Body of pancreas (tissue), 4 donors: Measurements from ENCODE around the gene CD6. TPM values are rescaled to one million over a fixed set of nuclear protein-coding genes. Genes with fewer than 3 reads are reported as not detected.

Experiments used
- ATAC-seq: fragments of 150-250 bp; one replicate; pipeline ENCODE4 v1.9.1; 2016
- DNase-seq, 4 donors: peaks; one replicate each; pipeline ENCODE4 v3.0.0-alpha.2; 2019
- H3K27ac ChIP-seq, 4 donors: fragments of 200-600 bp; sonication (generic); 1 replicate in 3 of 4; 2 replicates in 1 of 4; pipeline versions ENCODE4 v1.5.1 to v1.6.1; 2016 to 2019; ENCODE audit warnings: mild to moderate bottlenecking in 1 of 4, mixed read lengths in 1 of 4, moderate library complexity in 1 of 4
- H3K27me3 ChIP-seq, 2 donors: fragments of 200-600 bp; sonication (generic); one replicate each; pipeline ENCODE4 v1.6.0; 2016; ENCODE audit warnings: mild to moderate bottlenecking in 1 of 2
- H3K36me3 ChIP-seq, 2 donors: fragments of 200-600 bp; sonication (generic); replicated peaks in 1 of 2; 2 replicates each; pipeline ENCODE4 v1.5.1; 2016; ENCODE audit warnings: low read depth in 2 of 2; ENCODE audit not compliant: insufficient read depth in 1 of 2
- H3K4me1 ChIP-seq: fragments of 200-600 bp; sonication (generic); one replicate; pipeline ENCODE4 v1.6.0; 2016
- H3K4me3 ChIP-seq, 2 donors: fragments of 200-600 bp; sonication (generic); 1 replicate in 1 of 2; 2 replicates in 1 of 2; pipeline ENCODE4 v1.5.1; 2016 to 2019
- H3K9me3 ChIP-seq, 3 donors: fragments of 200-600 bp; sonication (generic); 1 replicate in 2 of 3; 2 replicates in 1 of 3; pipeline ENCODE4 v1.5.1; 2016
- POLR2A ChIP-seq, 3 donors: fragments of 450-650 bp; IDR thresholded peaks; one replicate each; pipeline ENCODE4 v1.6.1; 2016; ENCODE audit warnings: antibody characterized with exemption in 3 of 3, mild to moderate bottlenecking in 2 of 3
- WGBS, 2 donors: methylation state at CpG; one replicate each; pipeline ENCODE4 v1.1.5; 2017; 5-methylcytosine and 5-hydroxymethylcytosine counted together
- intact Hi-C: fragments of 100-400 bp; cut with DNase I; formaldehyde crosslinking; loops from one replicate; pipeline ENCODE4 v1.15.1; 2023
- total RNA-seq, 2 donors: library from RNA; depleted of rRNA; stranded (reverse); fragments of >200 nt; gene quantifications; one replicate each; pipeline ENCODE4 v1.1.0, GENCODE V29; 2016
- TF ChIP-seq, protein P1 (sequence below), 7 experiments: fragments of 450-650 bp in 4 of 7; fragments of 200-600 bp in 3 of 7; sonication (generic) in 3 of 7; IDR thresholded peaks; one replicate each; pipeline ENCODE4 v1.5.1; 2016 to 2019; ENCODE audit warnings: antibody characterized with exemption in 7 of 7

CD6 gene
- total RNA-seq, 2 donors from 2014 or later: 1.0 to 3.3 TPM

DNA sequence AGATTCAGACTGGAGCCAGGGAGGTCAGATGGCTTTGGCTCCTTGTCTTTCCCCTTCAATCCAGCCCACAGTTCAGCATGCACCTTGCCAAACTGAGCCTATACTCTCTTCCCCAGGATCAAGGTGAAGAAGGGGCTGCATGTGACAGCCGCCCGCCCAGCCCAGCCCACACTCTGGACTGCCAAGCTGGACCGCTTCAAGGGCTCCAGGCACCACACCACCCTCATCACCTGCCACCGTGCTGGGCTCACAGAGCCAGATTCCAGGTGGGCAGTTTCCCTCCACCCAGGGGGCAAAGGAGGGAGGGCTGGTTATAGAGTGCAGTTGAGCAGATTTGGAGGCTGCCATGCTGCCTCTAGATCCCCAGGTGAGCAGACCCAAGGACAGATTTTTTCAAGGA lies 41.1 kb upstream of the CD6 start:
- H3K4me1 ChIP-seq: peaks cover under 1% of the 10 kb centered on the region
- intact Hi-C loops: no loop called here
- no peak for DNase-seq
- ATAC-seq: no peak
- 75% methylated on average over 4 of the region's 4 CpGs; no CpG with 5 or more reads in 1 of the 2 donors for WGBS, 2 donors
- no peak overlapping the region for H3K27ac ChIP-seq
- no peak overlapping the region for H3K4me3 ChIP-seq
- no peaks in the 10 kb centered on the region for H3K9me3 ChIP-seq
- no peaks in the 10 kb centered on the region for H3K36me3 ChIP-seq
- H3K27me3 ChIP-seq: no peaks in the 10 kb centered on the region
- TF ChIP-seq POLR2A (IDR thresholded peaks at IDR 0.05): no peak
- TF ChIP-seq, protein P1, sequence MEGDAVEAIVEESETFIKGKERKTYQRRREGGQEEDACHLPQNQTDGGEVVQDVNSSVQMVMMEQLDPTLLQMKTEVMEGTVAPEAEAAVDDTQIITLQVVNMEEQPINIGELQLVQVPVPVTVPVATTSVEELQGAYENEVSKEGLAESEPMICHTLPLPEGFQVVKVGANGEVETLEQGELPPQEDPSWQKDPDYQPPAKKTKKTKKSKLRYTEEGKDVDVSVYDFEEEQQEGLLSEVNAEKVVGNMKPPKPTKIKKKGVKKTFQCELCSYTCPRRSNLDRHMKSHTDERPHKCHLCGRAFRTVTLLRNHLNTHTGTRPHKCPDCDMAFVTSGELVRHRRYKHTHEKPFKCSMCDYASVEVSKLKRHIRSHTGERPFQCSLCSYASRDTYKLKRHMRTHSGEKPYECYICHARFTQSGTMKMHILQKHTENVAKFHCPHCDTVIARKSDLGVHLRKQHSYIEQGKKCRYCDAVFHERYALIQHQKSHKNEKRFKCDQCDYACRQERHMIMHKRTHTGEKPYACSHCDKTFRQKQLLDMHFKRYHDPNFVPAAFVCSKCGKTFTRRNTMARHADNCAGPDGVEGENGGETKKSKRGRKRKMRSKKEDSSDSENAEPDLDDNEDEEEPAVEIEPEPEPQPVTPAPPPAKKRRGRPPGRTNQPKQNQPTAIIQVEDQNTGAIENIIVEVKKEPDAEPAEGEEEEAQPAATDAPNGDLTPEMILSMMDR (IDR thresholded peaks at IDR 0.05): no peak

GRCh38 chr11:60931917-60932316 lies 39.6 kb upstream of the CD6 start:
- H3K27me3 ChIP-seq: no peaks in the 10 kb centered on the region
- intact Hi-C loops: no loop called here
- no peaks in the 10 kb centered on the region for H3K4me1 ChIP-seq
- H3K36me3 ChIP-seq: no peaks in the 10 kb centered on the region
- TF ChIP-seq, protein P1 (IDR thresholded peaks at IDR 0.05): no peak
- no peak for TF ChIP-seq POLR2A (IDR thresholded peaks at IDR 0.05)
- WGBS, 2 donors: 78 to 83% methylated on average over 3 to 9 of the region's 9 CpGs
- no peak for ATAC-seq
- DNase-seq: no peak
- H3K9me3 ChIP-seq: no peaks in the 10 kb centered on the region
- no peak overlapping the region for H3K4me3 ChIP-seq
- H3K27ac ChIP-seq: no peak overlapping the region

GRCh38 chr11:60932605-60933356 lies 38.7 kb upstream of the CD6 start:
- no peak overlapping the region for H3K27ac ChIP-seq
- no peaks in the 10 kb centered on the region for H3K27me3 ChIP-seq
- no peak for DNase-seq
- no peak overlapping the region for H3K4me3 ChIP-seq
- 76 to 83% methylated on average over 5 of the region's 5 CpGs for WGBS, 2 donors
- TF ChIP-seq POLR2A (IDR thresholded peaks at IDR 0.05): no peak
- TF ChIP-seq, protein P1 (IDR thresholded peaks at IDR 0.05): no peak
- no peaks in the 10 kb centered on the region for H3K9me3 ChIP-seq
- intact Hi-C loops: no loop called here
- H3K36me3 ChIP-seq: no peaks in the 10 kb centered on the region
- no peak for ATAC-seq
- H3K4me1 ChIP-seq: no peaks in the 10 kb centered on the region

- no peak for TF ChIP-seq POLR2A (IDR thresholded peaks at IDR 0.05)
- TF ChIP-seq, protein P1 (IDR thresholded peaks at IDR 0.05): no peak
- intact Hi-C loops: no loop called here
- Histone ChIP-seq H3K36me3 (no peaks in the 10 kb centered on the region), H3K9me3 (no peaks in the 10 kb centered on the region), H3K27ac (no peak overlapping the region), H3K4me3 (no peak overlapping the region), H3K4me1 (no peaks in the 10 kb centered on the region), H3K27me3 (no peaks in the 10 kb centered on the region)
- no peak for DNase-seq
- no peak for ATAC-seq
- WGBS, 2 donors: 85 to 91% methylated on average over 14 to 28 of the region's 37 CpGs
Measured at GRCh38 chr11:60933416-60934123, 37.9 kb upstream of the CD6 start.
